PFSK-1 (cell line): ENCODE results near the gene ATP5F1D.

Source experiments
- FOXP2 ChIP-seq: optimal IDR thresholded peaks from 2 replicates; pipeline ENCODE3; 2011; ENCODE audit warnings: borderline replicate concordance, control low read depth, inconsistent platforms; ENCODE audit not compliant: insufficient read depth; ENCODE audit errors: extremely low read length, extremely low read depth
- POLR2AphosphoS5 ChIP-seq: IDR thresholded peaks from 2 replicates; pipeline ENCODE4 v1.6.1; 2012; ENCODE audit warnings: low read depth, mild to moderate bottlenecking, control low read depth, low read length, moderate library complexity
- SIN3A ChIP-seq: IDR thresholded peaks from 2 replicates; pipeline ENCODE4 v1.6.1; 2012; ENCODE audit warnings: mild to moderate bottlenecking, low read length, moderate library complexity, borderline replicate concordance; ENCODE audit not compliant: insufficient read depth
- TAF1 ChIP-seq: IDR thresholded peaks from 2 replicates; pipeline ENCODE4 v1.6.1; 2012; ENCODE audit warnings: low read length, control low read depth, borderline replicate concordance; ENCODE audit not compliant: insufficient read depth
- TF ChIP-seq, protein P1 (sequence below), 2 experiments: IDR thresholded peaks; 2 replicates each; pipeline versions ENCODE4 v1.6.1 to v1.8.0; 2011 to 2012; ENCODE audit warnings: low read depth in 2 of 2, low read length in 2 of 2, control low read depth in 1 of 2, inconsistent platforms in 1 of 2, mild to moderate bottlenecking in 1 of 2, moderate library complexity in 1 of 2; ENCODE audit not compliant: insufficient read depth in 1 of 2

DNA sequence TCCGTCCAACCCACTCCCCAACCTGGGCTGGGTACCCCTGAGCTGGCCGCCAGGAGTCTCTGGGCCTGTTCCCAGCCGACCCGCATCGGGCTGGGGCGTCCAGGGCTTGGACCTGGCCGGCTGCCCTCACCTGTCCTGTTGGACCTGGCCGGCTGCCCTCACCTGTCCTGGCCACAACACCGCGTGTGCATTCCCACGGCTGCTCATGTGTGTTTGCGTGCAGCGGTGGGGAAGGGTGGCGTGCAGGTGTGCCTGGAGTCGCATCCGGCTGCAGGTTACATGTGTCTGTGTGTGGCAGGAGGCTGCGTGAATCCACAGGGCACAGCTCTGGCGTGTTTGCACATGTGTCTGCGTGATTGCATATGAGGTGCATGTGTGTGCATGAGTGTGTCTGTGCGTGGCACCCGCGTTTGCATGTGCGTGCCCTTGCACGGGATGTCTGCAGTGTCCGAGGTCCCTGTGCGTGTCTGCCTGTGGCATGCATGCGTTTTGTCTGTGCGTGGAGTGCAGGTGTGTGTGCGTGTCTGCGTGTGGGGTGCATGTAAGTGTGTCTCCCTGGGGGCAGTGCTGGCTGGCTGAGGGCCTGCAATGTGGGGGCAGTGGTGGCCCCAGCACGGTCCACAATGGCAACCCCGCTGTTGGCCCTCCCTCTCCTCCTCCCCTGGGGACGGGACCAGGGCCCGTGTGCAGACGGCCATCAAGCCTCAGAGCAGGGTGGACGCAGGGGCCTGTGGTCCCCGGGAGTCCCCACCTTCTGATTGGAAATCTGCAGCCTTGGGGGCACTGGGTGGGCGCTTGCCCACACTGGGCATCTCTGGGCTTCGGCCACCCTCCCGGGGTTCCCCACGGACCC lies 47.5 kb downstream of the ATP5F1D start:
- no peak for TF ChIP-seq SIN3A
- TF ChIP-seq, protein P1, sequence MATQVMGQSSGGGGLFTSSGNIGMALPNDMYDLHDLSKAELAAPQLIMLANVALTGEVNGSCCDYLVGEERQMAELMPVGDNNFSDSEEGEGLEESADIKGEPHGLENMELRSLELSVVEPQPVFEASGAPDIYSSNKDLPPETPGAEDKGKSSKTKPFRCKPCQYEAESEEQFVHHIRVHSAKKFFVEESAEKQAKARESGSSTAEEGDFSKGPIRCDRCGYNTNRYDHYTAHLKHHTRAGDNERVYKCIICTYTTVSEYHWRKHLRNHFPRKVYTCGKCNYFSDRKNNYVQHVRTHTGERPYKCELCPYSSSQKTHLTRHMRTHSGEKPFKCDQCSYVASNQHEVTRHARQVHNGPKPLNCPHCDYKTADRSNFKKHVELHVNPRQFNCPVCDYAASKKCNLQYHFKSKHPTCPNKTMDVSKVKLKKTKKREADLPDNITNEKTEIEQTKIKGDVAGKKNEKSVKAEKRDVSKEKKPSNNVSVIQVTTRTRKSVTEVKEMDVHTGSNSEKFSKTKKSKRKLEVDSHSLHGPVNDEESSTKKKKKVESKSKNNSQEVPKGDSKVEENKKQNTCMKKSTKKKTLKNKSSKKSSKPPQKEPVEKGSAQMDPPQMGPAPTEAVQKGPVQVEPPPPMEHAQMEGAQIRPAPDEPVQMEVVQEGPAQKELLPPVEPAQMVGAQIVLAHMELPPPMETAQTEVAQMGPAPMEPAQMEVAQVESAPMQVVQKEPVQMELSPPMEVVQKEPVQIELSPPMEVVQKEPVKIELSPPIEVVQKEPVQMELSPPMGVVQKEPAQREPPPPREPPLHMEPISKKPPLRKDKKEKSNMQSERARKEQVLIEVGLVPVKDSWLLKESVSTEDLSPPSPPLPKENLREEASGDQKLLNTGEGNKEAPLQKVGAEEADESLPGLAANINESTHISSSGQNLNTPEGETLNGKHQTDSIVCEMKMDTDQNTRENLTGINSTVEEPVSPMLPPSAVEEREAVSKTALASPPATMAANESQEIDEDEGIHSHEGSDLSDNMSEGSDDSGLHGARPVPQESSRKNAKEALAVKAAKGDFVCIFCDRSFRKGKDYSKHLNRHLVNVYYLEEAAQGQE (IDR thresholded peaks at IDR 0.05; ENCODE audit: insufficient read depth in 1 of 2, low read depth in 2 of 2, low read length in 2 of 2) = no peak
- TF ChIP-seq POLR2AphosphoS5 = no peak
- TF ChIP-seq FOXP2 = no peak
- no peak for TF ChIP-seq TAF1
